NCI-H1048 (cell line): ENCODE data around the gene BLOC1S1.

ENCODE experiments used
- DNase-seq: peaks from one replicate; lab custom pipeline; 2025; lab: John Stamatoyannopoulos, UW

The BLOC1S1 gene

DNA sequence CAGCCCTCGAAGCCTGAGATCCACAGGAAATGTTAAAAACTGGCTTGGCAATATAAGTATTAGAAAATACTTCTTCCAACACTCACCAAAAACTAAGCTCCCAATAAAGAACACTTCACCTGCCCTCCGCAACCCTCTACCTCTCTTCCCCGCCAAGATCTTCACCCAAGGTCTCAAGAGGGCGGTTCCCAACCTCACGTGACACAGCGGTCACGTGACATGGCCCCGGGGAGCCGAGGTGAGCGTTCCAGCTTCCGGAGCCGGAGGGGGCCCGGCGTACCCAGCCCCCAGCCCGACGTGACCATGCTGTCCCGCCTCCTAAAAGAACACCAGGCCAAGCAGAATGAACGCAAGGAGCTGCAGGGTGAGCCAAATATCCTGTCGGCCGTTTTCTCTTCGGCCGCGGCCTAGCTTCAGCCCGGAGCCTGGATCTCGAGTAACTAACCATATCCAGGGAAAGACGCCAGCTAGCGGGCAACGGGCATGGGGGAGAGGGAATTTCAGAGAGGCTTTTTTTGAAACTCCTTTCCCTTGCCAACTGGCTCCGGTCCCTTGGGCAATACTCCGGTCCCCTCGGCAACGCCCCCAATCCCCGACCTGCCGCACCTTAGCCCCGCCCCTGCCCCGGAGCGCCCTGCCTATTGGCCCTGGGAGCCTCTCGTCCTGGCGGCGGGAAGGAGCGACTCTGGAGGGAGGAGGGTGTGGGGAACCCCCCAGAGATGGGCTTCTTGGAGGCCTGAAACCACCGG, at the start of gene BLOC1S1:
BLOC1S1 (plus strand) TSS at position 214 of the 749 bp plus-strand sequence; CDS start at position 220, 6 bp downstream.
- peak; percentile 65 for DNase-seq

GRCh38 chr12:55666508-55666907, 49.3 kb upstream of the BLOC1S1 start:
- no peak for DNase-seq

DNA sequence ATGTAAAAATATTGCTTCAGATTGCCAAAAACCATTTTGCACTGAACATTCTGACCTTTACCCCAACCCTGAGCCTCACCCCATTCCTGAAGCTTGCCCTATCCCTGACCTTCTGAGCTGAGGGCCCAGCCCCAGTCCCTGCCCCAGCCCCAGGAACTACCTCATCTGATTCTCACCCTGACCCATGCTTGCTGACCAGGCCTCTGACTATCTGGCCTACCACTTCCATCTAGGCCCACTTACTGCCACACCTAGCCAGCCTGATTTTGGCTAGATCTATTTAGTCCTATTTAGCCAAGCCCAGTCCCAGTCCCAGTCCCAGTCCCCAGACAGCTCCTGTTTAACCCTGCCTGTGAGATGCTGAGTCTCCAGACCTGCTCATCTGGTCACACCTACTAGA, 45.6 kb upstream of the BLOC1S1 start:
- no peak for DNase-seq

- no peak for DNase-seq
Observed at GRCh38 chr12:55671746-55672145, 44.1 kb upstream of the BLOC1S1 start.

- DNase-seq, result no peak
Observed at GRCh38 chr12:55673638-55674037, 42.2 kb upstream of the BLOC1S1 start.

GRCh38 chr12:55675666-55676065, 40.2 kb upstream of the BLOC1S1 start:
- no peak for DNase-seq

DNA sequence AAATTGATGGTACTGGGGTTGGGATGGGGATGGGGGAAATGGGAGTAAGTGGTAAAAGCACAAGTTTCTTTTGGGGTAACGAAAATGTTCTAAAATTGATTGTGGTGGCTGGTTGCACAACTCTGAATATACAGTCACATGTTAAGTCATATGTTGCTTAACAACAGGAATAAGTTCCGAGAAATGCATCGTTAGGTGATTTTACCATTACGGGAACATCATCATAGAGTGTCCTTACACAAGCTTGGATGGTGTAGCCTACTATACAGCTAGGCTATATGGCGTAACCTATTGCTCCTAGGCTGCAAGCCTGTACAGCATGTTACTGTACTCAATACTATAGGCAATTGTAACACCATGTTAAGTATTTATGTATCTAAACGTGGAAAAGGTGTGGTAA, 39.1 kb upstream of the BLOC1S1 start:
- no peak for DNase-seq

DNA sequence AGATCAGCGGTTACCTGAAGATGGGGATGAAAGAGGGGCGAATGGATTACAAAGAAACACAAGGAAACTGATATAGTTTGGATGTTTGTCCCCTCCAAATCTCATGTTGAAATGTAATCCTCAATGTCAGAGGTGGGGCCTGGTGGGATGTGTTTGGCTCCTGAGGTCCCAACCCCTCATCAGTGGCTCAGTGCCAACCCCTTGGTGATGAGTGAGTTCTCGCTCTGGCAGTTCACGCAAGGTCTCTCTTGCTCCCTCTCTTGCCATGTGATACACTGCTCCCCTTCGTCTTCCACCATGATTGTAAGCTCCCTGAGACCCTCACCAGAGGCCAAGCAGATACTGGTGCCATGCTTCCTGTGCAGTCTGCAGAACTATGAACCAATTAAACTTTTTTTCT, 36.2 kb upstream of the BLOC1S1 start:
- no peak for DNase-seq

- DNase-seq, result no peak
Observed at GRCh38 chr12:55681142-55682077, 34.4 kb upstream of the BLOC1S1 start.

DNA sequence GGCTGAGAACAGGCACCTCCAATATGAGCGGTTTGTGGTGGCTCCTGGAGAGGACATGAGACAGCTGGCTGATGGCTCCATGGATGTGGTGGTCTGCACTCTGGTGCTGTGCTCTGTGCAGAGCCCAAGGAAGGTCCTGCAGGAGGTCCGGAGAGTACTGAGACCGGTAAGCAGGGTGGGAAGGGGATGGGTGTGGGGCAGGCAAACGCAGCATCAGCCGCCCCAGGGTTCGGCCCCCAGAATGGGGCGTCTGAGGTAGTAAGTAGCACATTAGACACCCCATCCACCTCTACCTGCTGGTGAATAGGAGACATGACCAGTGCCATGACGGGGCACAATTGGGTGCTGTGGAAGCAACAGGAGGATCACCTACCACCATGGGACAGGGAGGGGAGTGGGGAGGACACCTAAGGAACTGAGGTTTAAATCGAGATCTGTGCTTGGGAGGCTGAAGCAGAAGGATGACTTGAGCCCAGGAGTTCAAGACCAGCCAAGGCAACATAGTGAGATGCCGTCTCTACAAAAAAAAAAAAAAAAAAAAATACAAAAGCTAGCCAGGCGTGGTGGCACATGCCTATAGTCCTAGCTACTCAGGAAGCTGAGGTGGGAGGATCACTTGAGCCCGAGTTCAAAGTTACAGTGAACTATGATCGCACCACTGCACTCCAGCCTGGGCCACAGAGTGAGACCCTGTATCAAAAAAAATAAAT, 33.6 kb upstream of the BLOC1S1 start:
- DNase-seq, result no peak

DNA sequence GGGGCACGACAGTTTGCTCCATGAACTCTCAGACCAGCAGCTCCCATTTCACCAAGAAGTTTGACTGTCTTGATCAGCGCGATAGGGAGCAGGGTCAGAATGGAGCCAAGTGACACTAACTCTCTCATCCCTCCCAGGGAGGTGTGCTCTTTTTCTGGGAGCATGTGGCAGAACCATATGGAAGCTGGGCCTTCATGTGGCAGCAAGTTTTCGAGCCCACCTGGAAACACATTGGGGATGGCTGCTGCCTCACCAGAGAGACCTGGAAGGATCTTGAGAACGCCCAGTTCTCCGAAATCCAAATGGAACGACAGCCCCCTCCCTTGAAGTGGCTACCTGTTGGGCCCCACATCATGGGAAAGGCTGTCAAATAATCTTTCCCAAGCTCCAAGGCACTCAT, 32.2 kb upstream of the BLOC1S1 start:
- DNase-seq, result no peak

DNA sequence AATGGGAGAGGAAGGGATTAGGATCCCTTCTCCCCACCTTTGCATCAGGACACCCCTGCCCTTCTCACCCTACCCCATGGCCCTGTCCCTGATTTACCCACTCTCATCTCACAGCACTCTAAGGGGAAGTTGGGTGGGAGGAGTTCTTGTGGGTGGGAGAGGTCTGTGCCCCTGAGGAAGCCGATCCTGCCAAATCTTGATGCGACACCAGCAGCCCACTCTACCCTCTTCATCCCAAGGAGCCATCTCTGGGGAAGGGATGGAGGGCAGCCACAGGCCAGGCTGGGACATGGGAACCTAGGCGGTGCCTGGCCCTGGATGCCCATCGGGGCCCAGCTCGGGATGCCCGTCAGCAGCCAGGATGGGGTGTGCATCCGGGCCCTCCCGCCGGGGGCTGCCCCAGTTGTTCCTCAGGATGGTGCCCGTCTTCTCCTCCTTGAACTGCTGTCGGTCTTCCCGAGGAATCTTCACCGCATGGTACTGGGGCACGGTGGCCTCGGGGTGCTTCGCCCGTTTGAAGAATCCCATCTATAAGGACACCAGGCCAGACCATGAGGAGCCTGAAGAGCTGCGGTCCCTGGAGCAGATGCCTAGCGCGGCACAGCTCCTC, 31.0 kb upstream of the BLOC1S1 start:
- no peak for DNase-seq

- DNase-seq, result no peak
Observed at GRCh38 chr12:55685671-55686070, 30.2 kb upstream of the BLOC1S1 start.

DNA sequence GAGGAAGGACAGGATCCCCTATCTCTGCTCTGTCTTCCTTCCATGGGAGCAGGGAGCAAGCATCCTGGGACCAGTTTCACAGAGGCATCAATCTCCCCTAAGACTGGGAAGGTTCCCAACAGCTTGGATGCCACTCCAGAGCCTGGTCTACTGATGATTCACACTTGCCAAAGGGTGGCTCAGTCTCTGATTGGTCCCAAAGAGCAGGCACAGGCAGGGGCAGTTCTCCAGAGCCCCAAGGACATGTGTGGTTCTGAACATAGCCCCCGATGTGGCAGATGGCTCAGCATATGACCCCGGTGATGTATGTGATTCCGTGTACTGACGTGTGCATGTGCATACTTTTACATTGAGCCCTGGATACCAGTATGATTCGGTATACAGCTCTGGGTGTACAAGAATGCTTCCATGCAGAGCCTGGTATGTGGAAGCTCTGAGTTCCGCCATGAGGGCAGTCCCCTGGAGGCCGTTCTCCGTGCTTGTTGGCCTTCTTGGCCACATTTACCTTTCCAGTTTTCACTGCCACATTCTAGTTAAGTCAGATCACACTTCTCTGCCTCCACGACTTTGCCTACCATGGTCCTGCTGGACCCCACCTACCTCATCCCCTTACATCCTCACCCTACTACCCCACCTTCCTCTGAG, 29.4 kb upstream of the BLOC1S1 start:
- DNase-seq, result no peak

- no peak for DNase-seq
Observed at GRCh38 chr12:55687746-55688145, 28.1 kb upstream of the BLOC1S1 start.

GRCh38 chr12:55688716-55689655, 26.9 kb upstream of the BLOC1S1 start:
- no peak for DNase-seq

DNA sequence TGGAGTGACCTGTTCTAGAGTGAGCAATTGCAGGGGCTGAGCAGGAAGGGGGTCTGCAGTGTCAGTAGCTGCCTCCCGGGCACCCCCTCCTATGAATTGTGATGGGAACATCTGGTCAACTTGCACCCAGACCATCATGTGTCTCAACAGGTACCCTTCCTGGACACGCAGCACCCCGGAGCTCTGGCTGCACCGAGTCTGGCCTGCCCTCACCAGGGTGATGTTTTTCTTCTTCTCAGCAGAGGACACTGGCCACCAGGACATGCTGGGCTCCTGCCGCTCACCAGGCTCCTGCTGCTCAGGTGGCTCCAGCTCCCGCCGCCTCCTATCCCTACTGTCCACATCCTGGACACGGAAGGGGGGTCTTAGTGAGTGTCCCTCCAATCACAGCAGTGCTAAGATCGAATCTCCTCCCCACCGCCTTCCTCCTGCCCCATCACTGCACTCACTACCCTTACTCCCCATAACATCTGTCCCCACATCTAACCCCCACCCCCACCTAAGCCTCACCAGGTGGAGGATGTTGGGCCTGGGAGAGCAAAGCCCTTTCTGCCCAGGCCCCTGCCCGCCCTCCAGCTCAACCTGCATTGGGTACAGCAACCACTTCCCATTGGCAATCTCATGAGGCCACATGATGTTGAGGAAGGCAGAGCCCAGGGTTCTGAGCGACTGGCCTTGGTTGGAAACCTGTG, 23.1 kb upstream of the BLOC1S1 start:
- no peak for DNase-seq

- DNase-seq, result no peak
Observed at GRCh38 chr12:55693323-55694187, 22.3 kb upstream of the BLOC1S1 start.

- no peak for DNase-seq
Observed at GRCh38 chr12:55694188-55694515, 21.7 kb upstream of the BLOC1S1 start.
